ENCODE data around the gene PEX16. TPM values are rescaled to one million over a fixed set of nuclear protein-coding genes. Genes with fewer than 3 reads are reported as not detected.

The PEX16 gene
- total RNA-seq, 2 experiments from 2014 or later = 41.0 to 43.9 TPM

GRCh38 chr11:45896422-45896984 is 21.2 kb downstream of the PEX16 start:
- Histone ChIP-seq H3K9me3 (ENCODE audit: low read length) (no peaks in the 10 kb centered on the region), H2AFZ (ENCODE audit: low read length) (no peak overlapping the region), H4K20me1 (ENCODE audit: insufficient read depth, low read length) (no peaks in the 10 kb centered on the region), H3K9me2 (ENCODE audit: insufficient read depth, low read length) (no peaks in the 10 kb centered on the region), H3K4me2 (ENCODE audit: low read length) (no peak overlapping the region), H3K36me3 (ENCODE audit: insufficient read depth, low read length) (no peaks in the 10 kb centered on the region), H3K79me2 (ENCODE audit: insufficient read depth, low read depth, low read length) (no peaks in the 10 kb centered on the region), H3K4me1 (ENCODE audit: insufficient read depth, low read length, poor library complexity, severe bottlenecking) (peaks cover 13% of the 10 kb centered on the region), H3K4me3 (ENCODE audit: low read depth, low read length, poor library complexity, severe bottlenecking) (no peak overlapping the region), H3K27ac (ENCODE audit: low read depth, low read length, poor library complexity, severe bottlenecking) (no peak overlapping the region)
- DNase-seq (ENCODE audit: low spot score) = no peak
- intact Hi-C loops (cut with micrococcal nuclease; ENCODE audit: unreplicated experiment) = no loop called here
- TF ChIP-seq CTCF (conservative IDR thresholded peaks at IDR 0.05; ENCODE audit: low read length) = no peak
- TF ChIP-seq EZH2phosphoT487 (IDR thresholded peaks at IDR 0.05; ENCODE audit: borderline replicate concordance, low read depth, low read length) = no peak
- ChIA-PET POLR2A (no interaction called here), CTCF (ENCODE audit: unreplicated experiment) (no interaction called here)
- BruUV-seq (replicated peaks) = no TSS peak

GRCh38 chr11:45895553-45896259 is 22.0 kb downstream of the PEX16 start:
- TF ChIP-seq EZH2phosphoT487 (IDR thresholded peaks at IDR 0.05; ENCODE audit: borderline replicate concordance, low read depth, low read length) = no peak
- no peak for TF ChIP-seq CTCF (conservative IDR thresholded peaks at IDR 0.05; ENCODE audit: low read length)
- intact Hi-C loops (cut with micrococcal nuclease; ENCODE audit: unreplicated experiment) = no loop called here
- H3K9me3 ChIP-seq (ENCODE audit: low read length) = no peaks in the 10 kb centered on the region
- H3K36me3 ChIP-seq (ENCODE audit: insufficient read depth, low read length) = no peaks in the 10 kb centered on the region
- no peak overlapping the region for H3K4me3 ChIP-seq (ENCODE audit: low read depth, low read length, poor library complexity, severe bottlenecking)
- no peak overlapping the region for H2AFZ ChIP-seq (ENCODE audit: low read length)
- H3K9me2 ChIP-seq (ENCODE audit: insufficient read depth, low read length) = no peaks in the 10 kb centered on the region
- no peaks in the 10 kb centered on the region for H4K20me1 ChIP-seq (ENCODE audit: insufficient read depth, low read length)
- no peak overlapping the region for H3K4me2 ChIP-seq (ENCODE audit: low read length)
- ChIA-PET CTCF (ENCODE audit: unreplicated experiment) (no interaction called here), POLR2A (interaction anchor here (1.1 kb wide), 1 partner anchor 55 kb away, joined by 4 read pairs; no protein-coding TSS in a partner anchor)
- H3K27ac ChIP-seq (ENCODE audit: low read depth, low read length, poor library complexity, severe bottlenecking) = no peak overlapping the region
- H3K4me1 ChIP-seq (ENCODE audit: insufficient read depth, low read length, poor library complexity, severe bottlenecking) = peaks cover 13% of the 10 kb centered on the region
- DNase-seq (ENCODE audit: low spot score) = no peak
- no peaks in the 10 kb centered on the region for H3K79me2 ChIP-seq (ENCODE audit: insufficient read depth, low read depth, low read length)
- BruUV-seq (replicated peaks) = no TSS peak

Data from OCI-LY7 (cell line).